GM23248 (cell line): ENCODE measurements around the gene MYCN. TPM values are rescaled to one million over a fixed set of nuclear protein-coding genes. Genes with fewer than 3 reads are reported as not detected.

Source experiments
- DNase-seq: peaks from one replicate; pipeline ENCODE4 v3.0.0-alpha.2; 2015
- H2AFZ ChIP-seq: fragments of 200-600 bp; sonication (generic); 2 replicates; pipeline ENCODE4 v1.6.1; 2016; ENCODE audit warnings: antibody characterized with exemption
- H3F3A ChIP-seq: fragments of 200-600 bp; sonication (generic); 2 replicates; pipeline ENCODE4 v1.6.1; 2016; ENCODE audit warnings: mild to moderate bottlenecking, antibody characterized with exemption, mixed run types; ENCODE audit not compliant: insufficient read depth
- H3K27ac ChIP-seq: fragments of 200-600 bp; sonication (generic); 2 replicates; pipeline ENCODE4 v1.5.1; 2016; ENCODE audit warnings: mild to moderate bottlenecking
- H3K27me3 ChIP-seq: fragments of 200-600 bp; sonication (generic); replicated peaks from 2 replicates; pipeline ENCODE4 v1.6.1; 2016; ENCODE audit warnings: mild to moderate bottlenecking; ENCODE audit not compliant: insufficient read depth
- H3K36me3 ChIP-seq: fragments of 200-600 bp; sonication (generic); 2 replicates; pipeline ENCODE4 v1.6.1; 2016; ENCODE audit warnings: low read depth, mild to moderate bottlenecking
- H3K4me1 ChIP-seq: fragments of 200-600 bp; sonication (generic); 2 replicates; pipeline ENCODE4 v1.6.1; 2016; ENCODE audit warnings: mild to moderate bottlenecking; ENCODE audit not compliant: insufficient read depth
- H3K4me2 ChIP-seq: fragments of 200-600 bp; sonication (generic); one replicate; pipeline ENCODE4 v1.6.1; 2016; ENCODE audit warnings: mild to moderate bottlenecking; ENCODE audit not compliant: unreplicated experiment
- H3K4me3 ChIP-seq: fragments of 200-600 bp; sonication (generic); 2 replicates; pipeline ENCODE4 v1.5.1; 2016; ENCODE audit warnings: mild to moderate bottlenecking
- H3K79me2 ChIP-seq: fragments of 200-600 bp; sonication (generic); 2 replicates; pipeline ENCODE4 v1.6.1; 2016; ENCODE audit warnings: mild to moderate bottlenecking; ENCODE audit not compliant: insufficient read depth
- H3K9ac ChIP-seq: fragments of 200-600 bp; sonication (generic); 2 replicates; pipeline ENCODE4 v1.6.1; 2016; ENCODE audit warnings: mild to moderate bottlenecking
- H3K9me2 ChIP-seq: fragments of 200-600 bp; sonication (generic); 2 replicates; pipeline ENCODE4 v1.6.1; 2016; ENCODE audit warnings: mixed run types, mild to moderate bottlenecking, moderate library complexity; ENCODE audit not compliant: insufficient read depth
- H3K9me3 ChIP-seq: fragments of 200-600 bp; sonication (generic); one replicate; pipeline ENCODE4 v1.6.1; 2017; ENCODE audit warnings: low read depth
- H4K20me1 ChIP-seq: fragments of 200-600 bp; sonication (generic); 2 replicates; pipeline ENCODE4 v1.6.0; 2016; ENCODE audit not compliant: insufficient read depth
- EZH2 ChIP-seq: fragments of 200-600 bp; sonication (generic); IDR thresholded peaks from 2 replicates; pipeline ENCODE4 v1.6.1; 2018; ENCODE audit warnings: antibody characterized with exemption, mild to moderate bottlenecking; ENCODE audit not compliant: insufficient read depth, poor library complexity, severe bottlenecking
- EZH2phosphoT487 ChIP-seq: fragments of 200-600 bp; sonication (generic); IDR thresholded peaks from 2 replicates; pipeline ENCODE4 v1.6.1; 2018; ENCODE audit warnings: antibody characterized with exemption, moderate library complexity, mild to moderate bottlenecking, low read depth; ENCODE audit not compliant: insufficient read depth
- whole genome bisulfite sequencing, 2 experiments: methylation state at CpG; one replicate each; pipeline ENCODE4 v1.1.6; 2015 to 2017; ENCODE audit warnings: low lambda C conversion rate in 2 of 2, low coverage in 1 of 2; ENCODE audit errors: missing lambda C conversion rate in 2 of 2; 5-methylcytosine and 5-hydroxymethylcytosine counted together
- in situ Hi-C: fragments of 300-500 bp; cut with MboI; formaldehyde crosslinking; loops from 2 replicates; pipeline ENCODE4 v1.15.0; 2020
- polyA plus RNA-seq: library from polyadenylated mRNA; unstranded; fragments of >200 nt; fragmentation: Nextera tagmentation; extraction: Ambion mirVana; gene quantifications from 2 replicates; pipeline ENCODE4 v1.2.1, GENCODE V29; 2016
- total RNA-seq: library from RNA; depleted of rRNA; stranded (reverse); fragments of >200 nt; shearing (Covaris generic); gene quantifications from 2 replicates; pipeline ENCODE4 v1.2.3, GENCODE V29; 2014

The MYCN gene
- total and polyA plus RNA-seq, 2 experiments from 2014 or later = not detected

GRCh38 chr2:15935675-15936074 is 4.7 kb upstream of the MYCN start:
- no peak overlapping the region for H3K27ac ChIP-seq
- no peak for DNase-seq
- H3K9me3 ChIP-seq = no peaks in the 10 kb centered on the region
- H3K27me3 ChIP-seq = peaks cover 28% of the 10 kb centered on the region
- 18 to 21% methylated on average over 4 of the region's 4 CpGs for WGBS, 2 experiments
- no peaks in the 10 kb centered on the region for H3K4me1 ChIP-seq
- no peaks in the 10 kb centered on the region for H4K20me1 ChIP-seq
- no peak overlapping the region for H3K4me2 ChIP-seq
- in situ Hi-C loops = loop anchor here (10.0 kb wide), 1 partner anchor 301 kb away; no protein-coding TSS in a partner anchor
- H3K9me2 ChIP-seq = no peaks in the 10 kb centered on the region
- no peak overlapping the region for H3K9ac ChIP-seq
- H3K4me3 ChIP-seq = no peak overlapping the region
- H2AFZ ChIP-seq = no peak overlapping the region
- H3F3A ChIP-seq = no peaks in the 10 kb centered on the region
- no peaks in the 10 kb centered on the region for H3K36me3 ChIP-seq
- no peaks in the 10 kb centered on the region for H3K79me2 ChIP-seq
- no peak for TF ChIP-seq EZH2
- TF ChIP-seq EZH2phosphoT487 = no peak

GRCh38 chr2:15936277-15937104 is 3.9 kb upstream of the MYCN start:
- in situ Hi-C loops = loop anchor here (10.0 kb wide), 1 partner anchor 302 kb away; no protein-coding TSS in a partner anchor
- no peak overlapping the region for H3K27ac ChIP-seq
- no peaks in the 10 kb centered on the region for H3K36me3 ChIP-seq
- no peak overlapping the region for H3K4me2 ChIP-seq
- H3K4me3 ChIP-seq = no peak overlapping the region
- no peaks in the 10 kb centered on the region for H3K79me2 ChIP-seq
- H3K9me2 ChIP-seq = no peaks in the 10 kb centered on the region
- no peaks in the 10 kb centered on the region for H3K4me1 ChIP-seq
- no peak overlapping the region for H2AFZ ChIP-seq
- TF ChIP-seq EZH2phosphoT487 = no peak
- no peak for TF ChIP-seq EZH2
- no peaks in the 10 kb centered on the region for H3F3A ChIP-seq
- DNase-seq = no peak
- H4K20me1 ChIP-seq = no peaks in the 10 kb centered on the region
- H3K9ac ChIP-seq = no peak overlapping the region
- peaks cover 36% of the 10 kb centered on the region for H3K27me3 ChIP-seq
- H3K9me3 ChIP-seq = no peaks in the 10 kb centered on the region
- 19 to 31% methylated on average over 5 of the region's 5 CpGs for WGBS, 2 experiments

GRCh38 chr2:15937105-15937881 is 3.1 kb upstream of the MYCN start:
- Histone ChIP-seq H3K9me2 (no peaks in the 10 kb centered on the region), H3K4me1 (0 out of 2 replicates have a peak, but pooled peaks cover 4% of the 10 kb centered on the region), H3K36me3 (no peaks in the 10 kb centered on the region), H3K9me3 (no peaks in the 10 kb centered on the region), H3K9ac (no peak overlapping the region), H2AFZ (no peak overlapping the region), H3F3A (no peaks in the 10 kb centered on the region), H4K20me1 (no peaks in the 10 kb centered on the region), H3K27me3 (peaks cover 41% of the 10 kb centered on the region), H3K4me2 (no peak overlapping the region), H3K4me3 (no peak overlapping the region), H3K27ac (no peak overlapping the region), H3K79me2 (no peaks in the 10 kb centered on the region)
- in situ Hi-C loops = loop anchor here (10.0 kb wide), 1 partner anchor 302 kb away; no protein-coding TSS in a partner anchor
- no peak for DNase-seq
- no peak for TF ChIP-seq EZH2phosphoT487
- no peak for TF ChIP-seq EZH2
- 41 to 44% methylated on average over 8 of the region's 8 CpGs for WGBS, 2 experiments
